Measurements from ENCODE around the gene ABR.

Gene ABR

DNA sequence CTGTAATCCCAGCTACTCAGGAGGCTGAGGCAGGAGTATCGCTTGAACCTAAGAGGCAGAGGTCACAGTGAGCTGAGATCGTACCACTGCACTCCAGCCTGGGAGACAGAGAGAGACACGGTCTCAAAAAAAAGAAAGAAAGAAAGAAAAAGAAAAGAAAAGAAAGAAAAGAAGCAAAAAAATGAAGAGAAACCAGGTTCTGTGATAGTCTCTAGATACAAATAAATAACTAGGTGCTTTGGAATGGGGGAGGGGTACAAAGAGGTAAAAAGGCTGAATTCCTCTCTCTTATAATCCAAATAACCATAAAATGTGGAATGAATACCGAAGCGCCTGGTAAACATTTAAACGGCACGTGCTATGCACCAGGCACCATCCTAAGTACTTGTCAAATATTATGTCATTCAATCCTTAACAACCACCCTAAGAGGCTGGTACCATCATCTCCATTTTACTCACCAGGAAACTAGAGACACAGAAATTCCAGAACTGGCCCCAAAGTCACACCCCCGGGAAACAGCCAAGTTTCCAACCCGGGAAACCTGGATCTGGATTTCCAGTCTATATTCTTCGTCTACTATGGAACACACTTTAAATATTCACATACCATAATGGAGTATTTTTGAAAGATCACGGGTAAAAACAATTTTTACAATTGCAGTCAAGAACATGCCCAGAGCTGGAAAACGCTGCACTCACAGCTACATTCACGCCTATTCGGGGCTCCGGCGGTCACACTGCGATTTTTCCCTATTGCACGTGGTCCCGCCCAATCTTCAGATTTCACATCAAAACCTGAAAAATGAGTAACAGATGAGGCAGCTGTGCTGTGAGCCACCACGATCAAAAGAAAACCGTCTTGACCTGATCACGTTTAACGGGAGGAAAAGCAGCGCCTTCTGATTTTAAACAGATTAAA is 210.7 kb downstream of the ABR start:
- Mint-ChIP-seq H3K27ac (no peak overlapping the region), H3K36me3 (no peaks in the 10 kb centered on the region), H3K27me3 (peaks cover 17% of the 10 kb centered on the region), H3K9me3 (ENCODE audit: low read depth) (no peaks in the 10 kb centered on the region), H3K4me3 (no peak overlapping the region), H3K4me1 (ENCODE audit: low read depth) (peaks cover 2% of the 10 kb centered on the region)

DNA sequence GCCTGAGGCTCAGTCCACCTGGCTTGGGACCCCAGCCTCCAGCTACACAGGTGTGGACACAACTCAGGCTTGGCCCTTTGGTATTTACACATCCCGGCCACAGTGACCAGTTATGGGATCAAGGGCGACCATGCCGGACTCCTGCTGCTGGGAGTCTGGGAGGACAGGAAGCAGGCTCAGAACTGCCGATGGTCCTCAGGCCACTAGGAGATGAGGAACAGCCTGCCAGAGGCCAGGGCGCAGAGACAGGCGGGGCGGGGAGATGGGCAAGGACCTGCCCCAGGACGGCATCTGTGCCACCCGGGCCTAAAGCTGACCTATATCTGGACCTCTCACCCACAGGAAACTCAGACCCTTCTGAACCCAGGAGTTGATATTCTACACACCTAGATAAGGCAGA is 212.7 kb downstream of the ABR start:
- no peaks in the 10 kb centered on the region for H3K9me3 Mint-ChIP-seq (ENCODE audit: low read depth)
- H3K27ac Mint-ChIP-seq: no peak overlapping the region
- H3K36me3 Mint-ChIP-seq: no peaks in the 10 kb centered on the region
- peaks cover 17% of the 10 kb centered on the region for H3K27me3 Mint-ChIP-seq
- peaks cover 2% of the 10 kb centered on the region for H3K4me1 Mint-ChIP-seq (ENCODE audit: low read depth)
- no peak overlapping the region for H3K4me3 Mint-ChIP-seq

DNA sequence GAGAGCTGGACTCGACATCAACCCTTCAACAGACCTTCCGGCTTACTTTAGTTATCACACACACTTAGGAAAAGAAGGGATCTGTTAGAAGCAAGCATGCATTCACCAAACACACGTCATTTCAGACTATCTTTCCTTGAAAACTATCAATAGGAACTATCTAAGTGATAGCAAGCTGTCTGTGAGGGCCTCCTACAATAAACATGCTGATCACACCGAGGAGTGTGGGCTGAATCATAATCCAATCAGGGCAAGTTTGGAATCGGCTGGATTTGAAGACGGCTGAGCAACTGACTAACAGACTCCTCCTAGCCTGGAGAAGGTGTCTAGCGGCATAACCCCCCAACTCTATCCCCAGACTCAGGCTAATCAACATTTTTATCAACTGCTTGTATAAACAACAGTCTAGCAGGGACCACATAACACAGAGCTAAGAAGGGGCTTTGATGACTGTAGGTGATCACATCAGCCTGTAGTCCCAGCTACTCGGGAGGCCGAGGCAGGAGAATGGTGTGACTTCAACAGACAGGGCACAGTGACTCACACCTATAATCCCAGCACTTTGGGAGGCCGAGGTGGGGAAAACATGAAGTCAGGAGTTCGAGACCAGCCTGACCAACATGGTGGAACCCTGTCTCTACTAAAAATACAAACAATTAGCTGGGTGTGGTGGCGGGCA is 214.3 kb downstream of the ABR start:
- Mint-ChIP-seq H3K9me3 (ENCODE audit: low read depth) (no peaks in the 10 kb centered on the region), H3K36me3 (no peaks in the 10 kb centered on the region), H3K4me3 (no peak overlapping the region), H3K27me3 (peaks cover 14% of the 10 kb centered on the region), H3K27ac (no peak overlapping the region), H3K4me1 (ENCODE audit: low read depth) (peaks cover 2% of the 10 kb centered on the region)

DNA sequence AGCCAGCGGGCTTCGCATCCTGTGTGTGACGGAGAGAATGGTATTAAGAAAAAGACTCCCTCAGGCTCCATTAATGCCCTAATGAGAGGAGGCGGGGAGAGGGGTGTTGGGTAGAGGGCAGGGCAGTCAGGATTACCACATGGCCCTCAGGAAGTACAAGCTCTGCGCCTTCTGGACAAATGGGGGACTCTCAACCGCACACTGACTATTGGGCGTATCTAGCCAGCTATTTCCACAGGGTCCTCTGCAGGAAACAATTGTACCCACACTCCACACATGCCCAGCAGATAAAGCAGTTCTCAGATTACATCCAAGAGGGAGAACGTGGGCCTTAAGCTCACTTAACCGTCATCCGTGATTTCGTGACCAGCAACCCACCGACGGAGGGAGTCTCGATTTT is 214.9 kb downstream of the ABR start:
- Mint-ChIP-seq H3K4me3 (no peak overlapping the region), H3K9me3 (ENCODE audit: low read depth) (no peaks in the 10 kb centered on the region), H3K27ac (no peak overlapping the region), H3K4me1 (ENCODE audit: low read depth) (no peaks in the 10 kb centered on the region), H3K27me3 (peaks cover 10% of the 10 kb centered on the region), H3K36me3 (no peaks in the 10 kb centered on the region)

DNA sequence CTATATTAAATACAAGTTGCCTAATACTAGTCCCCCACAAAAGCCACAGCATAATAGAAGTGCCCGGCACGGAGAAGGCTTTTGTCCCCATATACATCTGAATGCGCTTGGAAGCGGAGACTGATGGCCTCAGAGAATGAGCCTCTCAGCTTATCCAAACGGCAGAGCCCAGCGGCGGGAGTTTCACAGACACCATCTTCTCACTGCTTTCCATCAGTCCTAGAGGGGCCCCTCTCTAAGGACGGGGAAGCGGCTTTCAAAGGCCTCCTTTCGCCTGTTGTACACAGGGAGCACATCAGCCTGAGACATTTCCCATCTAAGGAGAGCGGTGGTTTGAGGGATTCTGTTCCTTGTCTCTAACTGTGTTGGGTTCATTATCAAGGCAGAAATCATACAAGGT is 217.1 kb downstream of the ABR start:
- H3K27me3 Mint-ChIP-seq: peaks cover 7% of the 10 kb centered on the region
- no peaks in the 10 kb centered on the region for H3K4me1 Mint-ChIP-seq (ENCODE audit: low read depth)
- H3K36me3 Mint-ChIP-seq: no peaks in the 10 kb centered on the region
- no peak overlapping the region for H3K4me3 Mint-ChIP-seq
- no peak overlapping the region for H3K27ac Mint-ChIP-seq
- no peaks in the 10 kb centered on the region for H3K9me3 Mint-ChIP-seq (ENCODE audit: low read depth)

DNA sequence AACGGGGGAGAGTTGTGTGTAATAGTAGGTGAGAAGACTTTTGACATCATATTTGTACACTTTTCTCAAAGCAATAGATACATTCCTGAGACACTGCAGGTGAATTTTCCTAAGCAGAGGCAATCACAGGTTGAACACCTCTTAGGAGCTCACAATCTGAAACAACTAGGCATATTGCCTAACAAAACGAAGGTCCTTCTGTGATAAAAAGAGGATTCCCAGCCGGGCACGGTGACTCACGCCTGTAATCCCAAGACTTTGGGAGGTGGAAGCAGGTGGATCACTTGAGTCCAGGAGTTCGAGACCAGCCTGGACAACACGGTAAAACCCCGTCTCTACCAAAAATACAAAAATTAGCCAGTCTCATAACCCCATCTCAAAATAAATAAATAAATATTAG is 217.6 kb downstream of the ABR start:
- Mint-ChIP-seq H3K4me3 (no peak overlapping the region), H3K4me1 (ENCODE audit: low read depth) (no peaks in the 10 kb centered on the region), H3K9me3 (ENCODE audit: low read depth) (no peaks in the 10 kb centered on the region), H3K27ac (no peak overlapping the region), H3K36me3 (no peaks in the 10 kb centered on the region), H3K27me3 (peaks cover 4% of the 10 kb centered on the region)

DNA sequence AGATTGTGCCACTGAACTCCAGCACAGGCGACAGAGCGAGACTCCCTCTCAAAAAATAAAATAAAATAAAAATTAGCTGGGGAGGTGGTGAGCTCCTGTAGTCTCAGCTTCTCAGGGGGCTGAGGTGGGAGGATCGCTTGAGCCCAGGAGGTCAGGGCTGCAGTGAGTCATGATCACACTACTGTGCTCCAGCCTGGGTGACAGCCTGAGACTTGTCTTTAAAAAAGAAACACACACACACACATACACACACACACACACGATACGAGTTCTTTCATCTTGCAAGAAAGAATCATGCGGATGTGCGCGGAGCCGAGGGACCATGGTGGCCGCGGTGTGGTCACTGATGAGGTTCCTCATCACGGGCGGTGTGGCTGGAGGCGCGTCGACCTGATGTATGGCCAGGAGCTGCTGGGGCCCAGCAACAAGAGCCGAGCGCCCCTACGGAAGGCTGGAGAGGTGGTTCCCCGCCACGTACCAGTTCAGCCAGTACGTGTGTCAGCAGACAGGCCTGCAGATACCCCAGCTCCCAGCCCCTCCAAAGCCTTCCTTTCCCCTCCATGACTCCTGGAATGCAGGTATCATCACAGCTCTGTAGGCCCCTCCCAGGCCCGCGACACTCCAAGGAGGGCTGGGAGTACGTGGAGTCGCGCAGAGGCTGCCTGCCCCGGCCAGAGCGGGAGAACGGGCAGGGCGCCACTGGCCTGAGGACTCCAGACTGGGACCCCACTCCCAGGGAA is 220.9 kb downstream of the ABR start:
- no peaks in the 10 kb centered on the region for H3K36me3 Mint-ChIP-seq
- H3K4me3 Mint-ChIP-seq: no peak overlapping the region
- H3K9me3 Mint-ChIP-seq (ENCODE audit: low read depth): no peaks in the 10 kb centered on the region
- H3K27me3 Mint-ChIP-seq: peaks cover 3% of the 10 kb centered on the region
- no peaks in the 10 kb centered on the region for H3K4me1 Mint-ChIP-seq (ENCODE audit: low read depth)
- H3K27ac Mint-ChIP-seq: no peak overlapping the region

DNA sequence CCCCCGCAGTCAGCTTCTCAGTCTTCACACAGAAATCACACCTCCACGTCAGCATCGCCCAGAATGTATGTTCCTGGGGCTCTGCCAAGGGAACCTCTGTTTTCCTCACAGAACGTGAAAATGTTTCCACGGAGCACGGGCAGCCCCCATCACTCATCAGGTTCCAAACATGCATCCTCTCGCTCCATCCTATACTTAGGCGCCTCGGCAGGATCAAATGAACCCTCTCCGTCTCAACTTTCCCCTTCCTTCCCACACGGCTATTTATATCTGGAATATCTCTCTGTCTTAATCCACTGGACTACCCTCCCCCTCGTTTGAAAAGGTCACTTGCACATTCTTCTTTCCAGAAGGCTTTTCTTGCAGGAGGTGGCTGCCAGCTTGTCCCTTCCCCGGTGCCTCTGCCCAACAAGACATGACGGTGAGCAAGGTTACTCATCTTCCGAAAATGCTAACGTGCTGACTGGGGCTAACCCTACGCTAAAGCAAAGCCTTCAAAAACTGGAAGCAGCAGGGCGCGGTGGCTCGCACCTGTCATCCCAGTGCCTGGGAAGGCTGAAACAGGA is 221.8 kb downstream of the ABR start:
- no peak overlapping the region for H3K4me3 Mint-ChIP-seq
- H3K27me3 Mint-ChIP-seq: peaks cover 6% of the 10 kb centered on the region
- no peaks in the 10 kb centered on the region for H3K9me3 Mint-ChIP-seq (ENCODE audit: low read depth)
- no peaks in the 10 kb centered on the region for H3K36me3 Mint-ChIP-seq
- H3K27ac Mint-ChIP-seq: no peak overlapping the region
- H3K4me1 Mint-ChIP-seq (ENCODE audit: low read depth): no peaks in the 10 kb centered on the region

DNA sequence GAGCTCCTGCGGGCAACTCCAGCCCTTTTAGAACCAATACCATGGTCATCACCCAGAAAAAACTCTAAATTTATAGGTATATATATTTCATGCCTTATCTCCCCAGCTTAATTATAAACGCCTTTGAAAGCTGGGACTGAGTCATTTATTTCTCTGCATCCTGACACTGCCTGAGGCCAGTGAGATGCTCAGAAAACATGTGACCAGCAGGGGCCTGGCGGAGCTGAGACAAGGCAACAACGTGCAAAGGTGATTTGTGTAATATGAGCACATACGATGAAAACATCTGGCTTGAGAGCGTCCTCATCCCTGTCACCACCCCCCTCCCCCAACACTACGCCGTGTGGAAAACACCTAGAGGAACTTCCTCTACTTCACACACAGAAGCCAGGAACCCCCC is 222.9 kb downstream of the ABR start:
- Mint-ChIP-seq H3K9me3 (ENCODE audit: low read depth) (no peaks in the 10 kb centered on the region), H3K4me1 (ENCODE audit: low read depth) (no peaks in the 10 kb centered on the region), H3K27ac (no peak overlapping the region), H3K36me3 (no peaks in the 10 kb centered on the region), H3K27me3 (peaks cover 8% of the 10 kb centered on the region), H3K4me3 (no peak overlapping the region)

DNA sequence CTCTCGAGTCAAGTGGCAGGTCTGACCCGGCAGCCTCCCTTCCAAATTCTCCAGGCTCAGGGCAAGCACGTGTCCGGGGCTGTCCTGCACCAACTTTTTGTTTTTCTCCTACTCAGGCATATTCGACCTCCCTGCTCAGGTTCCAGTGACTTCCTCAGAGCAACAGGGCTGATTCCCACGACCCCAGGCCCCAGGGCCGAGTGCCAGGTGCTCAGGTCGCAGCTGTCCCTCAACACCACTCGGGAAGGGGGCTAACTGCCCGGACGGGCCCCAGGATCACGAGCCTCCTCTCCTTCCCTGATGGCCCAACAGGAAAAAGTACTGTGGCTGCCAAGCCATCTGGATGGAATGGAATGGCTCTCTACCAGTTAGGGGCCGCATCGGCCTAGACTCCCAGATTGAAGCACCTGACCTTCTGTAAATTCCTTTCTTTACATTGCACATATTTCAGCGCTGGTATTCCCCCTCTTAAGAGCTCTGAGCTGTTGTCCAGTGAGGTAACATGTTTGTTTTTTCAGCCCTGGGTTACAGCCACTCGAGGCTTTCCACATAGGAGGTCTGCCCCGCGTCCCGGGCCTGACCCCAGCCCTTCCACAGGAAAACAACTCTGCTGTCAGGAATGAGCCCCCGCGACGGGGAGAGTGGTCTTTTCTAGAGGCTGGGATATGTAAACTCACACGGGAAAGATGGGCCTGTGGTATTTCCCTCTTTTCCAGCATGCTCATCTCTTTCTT is 225.2 kb downstream of the ABR start:
- no peaks in the 10 kb centered on the region for H3K9me3 Mint-ChIP-seq (ENCODE audit: low read depth)
- H3K4me1 Mint-ChIP-seq (ENCODE audit: low read depth): peaks cover 1% of the 10 kb centered on the region
- H3K27me3 Mint-ChIP-seq: peaks cover 14% of the 10 kb centered on the region
- H3K36me3 Mint-ChIP-seq: no peaks in the 10 kb centered on the region
- H3K4me3 Mint-ChIP-seq: no peak overlapping the region
- no peak overlapping the region for H3K27ac Mint-ChIP-seq

DNA sequence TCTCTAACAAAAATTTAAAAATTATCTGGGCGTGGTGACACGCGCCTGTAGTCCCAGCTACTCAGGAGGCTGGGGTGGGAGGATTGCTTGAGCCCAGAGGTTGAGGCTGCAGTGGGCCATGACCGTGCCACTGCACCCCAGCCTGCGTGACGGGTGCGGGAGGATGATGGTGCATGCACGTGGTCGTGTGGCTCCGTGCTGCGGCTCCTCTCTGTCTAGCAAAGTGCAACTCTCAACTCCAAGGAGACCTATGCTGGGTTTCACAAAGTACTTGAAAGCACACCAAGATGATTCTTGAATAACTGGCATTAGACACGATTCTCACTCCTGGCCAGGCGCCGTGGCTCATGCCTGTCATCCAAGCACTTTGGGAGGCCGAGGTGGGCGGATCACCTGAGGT is 226.0 kb downstream of the ABR start:
- H3K4me1 Mint-ChIP-seq (ENCODE audit: low read depth): peaks cover 1% of the 10 kb centered on the region
- H3K27me3 Mint-ChIP-seq: peaks cover 14% of the 10 kb centered on the region
- H3K4me3 Mint-ChIP-seq: no peak overlapping the region
- H3K27ac Mint-ChIP-seq: no peak overlapping the region
- H3K36me3 Mint-ChIP-seq: no peaks in the 10 kb centered on the region
- no peaks in the 10 kb centered on the region for H3K9me3 Mint-ChIP-seq (ENCODE audit: low read depth)

Data from activated naive CD8-positive, alpha-beta T cell (primary cell).